Body of pancreas (tissue), 4 donors: Measurements from ENCODE around the gene MDN1.
"Not testable (repeated sequence)": the region's sequence is repeated elsewhere in the genome, so short reads cannot be mapped to it uniquely, and the experiment has no call there.

ENCODE experiments used
- POLR2A ChIP-seq, 3 donors: fragments of 450-650 bp; IDR thresholded peaks; one replicate each; pipeline ENCODE4 v1.6.1; 2016; ENCODE audit warnings: antibody characterized with exemption in 3 of 3, mild to moderate bottlenecking in 2 of 3
- TF ChIP-seq, protein P1 (sequence below), 7 experiments: fragments of 450-650 bp in 4 of 7; fragments of 200-600 bp in 3 of 7; sonication (generic) in 3 of 7; IDR thresholded peaks; one replicate each; pipeline ENCODE4 v1.5.1; 2016 to 2019; ENCODE audit warnings: antibody characterized with exemption in 7 of 7

DNA sequence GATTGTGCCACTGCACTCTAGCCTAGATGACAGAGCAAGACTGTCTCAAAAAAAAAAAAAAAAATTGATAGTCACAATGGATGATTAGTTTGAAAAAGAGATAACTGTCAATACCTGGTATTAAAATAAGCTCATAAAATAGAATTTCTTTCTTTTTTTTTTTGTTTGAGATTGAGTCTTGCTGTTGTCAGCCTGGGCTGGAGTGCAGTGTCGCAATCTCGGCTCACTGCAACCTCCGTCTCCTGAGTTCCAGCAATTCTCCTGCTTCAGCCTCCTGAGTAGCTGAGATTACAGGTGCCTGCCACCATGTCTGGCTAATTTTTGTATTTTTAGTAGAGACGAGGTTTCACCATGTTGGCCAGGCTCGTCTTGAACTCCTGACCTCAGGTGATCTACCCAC, 27.9 kb upstream of the MDN1 start:
- TF ChIP-seq POLR2A (IDR thresholded peaks at IDR 0.05), result not testable (repeated sequence)
- TF ChIP-seq, protein P1, sequence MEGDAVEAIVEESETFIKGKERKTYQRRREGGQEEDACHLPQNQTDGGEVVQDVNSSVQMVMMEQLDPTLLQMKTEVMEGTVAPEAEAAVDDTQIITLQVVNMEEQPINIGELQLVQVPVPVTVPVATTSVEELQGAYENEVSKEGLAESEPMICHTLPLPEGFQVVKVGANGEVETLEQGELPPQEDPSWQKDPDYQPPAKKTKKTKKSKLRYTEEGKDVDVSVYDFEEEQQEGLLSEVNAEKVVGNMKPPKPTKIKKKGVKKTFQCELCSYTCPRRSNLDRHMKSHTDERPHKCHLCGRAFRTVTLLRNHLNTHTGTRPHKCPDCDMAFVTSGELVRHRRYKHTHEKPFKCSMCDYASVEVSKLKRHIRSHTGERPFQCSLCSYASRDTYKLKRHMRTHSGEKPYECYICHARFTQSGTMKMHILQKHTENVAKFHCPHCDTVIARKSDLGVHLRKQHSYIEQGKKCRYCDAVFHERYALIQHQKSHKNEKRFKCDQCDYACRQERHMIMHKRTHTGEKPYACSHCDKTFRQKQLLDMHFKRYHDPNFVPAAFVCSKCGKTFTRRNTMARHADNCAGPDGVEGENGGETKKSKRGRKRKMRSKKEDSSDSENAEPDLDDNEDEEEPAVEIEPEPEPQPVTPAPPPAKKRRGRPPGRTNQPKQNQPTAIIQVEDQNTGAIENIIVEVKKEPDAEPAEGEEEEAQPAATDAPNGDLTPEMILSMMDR (IDR thresholded peaks at IDR 0.05), result not testable (repeated sequence)
